Keratinocyte (primary cell): ENCODE measurements around the gene CDH15. TPM values are rescaled to one million over a fixed set of nuclear protein-coding genes. Genes with fewer than 3 reads are reported as not detected.

Experiments used
- DNase-seq: peaks from one replicate; pipeline ENCODE4 v3.0.0-alpha.2; 2011; ENCODE audit warnings: low read depth, missing footprints, low spot score
- FAIRE-seq: peaks from 2 replicates; lab custom pipeline; 2011; peaks lifted over from hg19 to GRCh38; lab: Jason Lieb, UNC
- H2AFZ ChIP-seq: 2 replicates; pipeline ENCODE4 v1.6.0; 2012; ENCODE audit warnings: low read length, control low read depth, inconsistent platforms; ENCODE audit not compliant: control insufficient read depth
- H3K27ac ChIP-seq: 2 replicates; pipeline ENCODE4 v1.5.1; 2011; ENCODE audit warnings: low read length; ENCODE audit not compliant: control insufficient read depth, insufficient read depth
- H3K27me3 ChIP-seq: 3 replicates; pipeline ENCODE4 v1.6.0; 2011; ENCODE audit warnings: low read length; ENCODE audit not compliant: control insufficient read depth, insufficient read depth; ENCODE audit errors: extremely low read depth
- H3K36me3 ChIP-seq, 2 experiments: 2 replicates in 1 of 2; 3 replicates in 1 of 2; pipeline ENCODE4 v1.5.1; 2011; ENCODE audit warnings: low read length in 2 of 2, mild to moderate bottlenecking in 1 of 2; ENCODE audit not compliant: control insufficient read depth in 2 of 2, insufficient read depth in 2 of 2; ENCODE audit errors: extremely low read depth in 1 of 2
- H3K4me1 ChIP-seq: 3 replicates; pipeline ENCODE4 v1.5.1; 2011; ENCODE audit warnings: low read length; ENCODE audit not compliant: control insufficient read depth, insufficient read depth; ENCODE audit errors: extremely low read depth
- H3K4me2 ChIP-seq: 3 replicates; pipeline ENCODE4 v1.6.0; 2011; ENCODE audit warnings: low read depth, low read length; ENCODE audit not compliant: control insufficient read depth, insufficient read depth; ENCODE audit errors: extremely low read depth
- H3K4me3 ChIP-seq, 3 experiments: fragments of 200-600 bp in 1 of 3; sonication (generic) in 1 of 3; 2 replicates in 2 of 3; 3 replicates in 1 of 3; pipeline ENCODE4 v1.5.1; 2011 to 2016; ENCODE audit warnings: low read length in 3 of 3, mild to moderate bottlenecking in 3 of 3, control low read depth in 2 of 3, inconsistent platforms in 1 of 3, low read depth in 1 of 3, mixed read lengths in 1 of 3, mixed run types in 1 of 3, moderate library complexity in 1 of 3; ENCODE audit not compliant: control insufficient read depth in 2 of 3, insufficient read depth in 2 of 3; ENCODE audit errors: extremely low read depth in 1 of 3
- H3K79me2 ChIP-seq: 2 replicates; pipeline ENCODE4 v1.6.0; 2012; ENCODE audit warnings: low read length; ENCODE audit not compliant: control insufficient read depth, insufficient read depth
- H3K9ac ChIP-seq: 3 replicates; pipeline ENCODE4 v1.6.0; 2011; ENCODE audit warnings: low read length; ENCODE audit not compliant: control insufficient read depth, insufficient read depth; ENCODE audit errors: extremely low read depth
- H3K9me1 ChIP-seq: 3 replicates; pipeline ENCODE4 v1.6.0; 2011; ENCODE audit warnings: low read length; ENCODE audit not compliant: control insufficient read depth, insufficient read depth; ENCODE audit errors: extremely low read depth
- H3K9me3 ChIP-seq: 2 replicates; pipeline ENCODE4 v1.5.1; 2012; ENCODE audit warnings: low read depth, low read length; ENCODE audit not compliant: control insufficient read depth
- H4K20me1 ChIP-seq: 3 replicates; pipeline ENCODE4 v1.6.0; 2011; ENCODE audit warnings: low read length; ENCODE audit not compliant: control insufficient read depth, insufficient read depth; ENCODE audit errors: extremely low read depth
- EZH2 ChIP-seq: IDR thresholded peaks from one replicate; pipeline ENCODE4 v1.6.1; 2012; ENCODE audit warnings: inconsistent platforms, mild to moderate bottlenecking, low read length, moderate library complexity
- dilution Hi-C: fragments of 300-500 bp; cut with MboI; formaldehyde crosslinking; loops from one replicate; pipeline ENCODE4 v1.7.0; 2020; ENCODE audit warnings: low sequenced_read_pairs; ENCODE audit not compliant: extremely low pct_ligation_motif_present
- polyA plus RNA-seq, 5 experiments: library from polyadenylated mRNA; depleted of rRNA in 3 of 5; stranded (reverse) in 3 of 5; stranded (forward) in 1 of 5; unstranded in 1 of 5; fragments of >200 nt; gene quantifications; 1 replicate in 1 of 5; 2 replicates in 3 of 5; 3 replicates in 1 of 5; pipeline versions ENCODE4 v1.2.1 to v1.2.3, GENCODE V29; 2011 to 2012; ENCODE audit warnings: missing spikeins in 2 of 5, low read depth in 1 of 5, low replicate concordance in 1 of 5
- TF ChIP-seq, protein P1 (sequence below), 3 experiments: IDR thresholded peaks in 1 of 3; conservative IDR thresholded peaks in 1 of 3; optimal IDR thresholded peaks in 1 of 3; 2 replicates in 2 of 3; 3 replicates in 1 of 3; pipeline versions ENCODE3 to v1.5.1; 2011; ENCODE audit warnings: low read length in 3 of 3, mild to moderate bottlenecking in 3 of 3, moderate library complexity in 2 of 3, control low read depth in 1 of 3, inconsistent platforms in 1 of 3; ENCODE audit not compliant: insufficient read depth in 2 of 3; ENCODE audit errors: extremely low read depth in 1 of 3

The CDH15 gene
- polyA plus RNA-seq, 1 donor (not counting 4 experiments of a cell fraction or from before 2014, with no cell fraction given) = not detected

DNA sequence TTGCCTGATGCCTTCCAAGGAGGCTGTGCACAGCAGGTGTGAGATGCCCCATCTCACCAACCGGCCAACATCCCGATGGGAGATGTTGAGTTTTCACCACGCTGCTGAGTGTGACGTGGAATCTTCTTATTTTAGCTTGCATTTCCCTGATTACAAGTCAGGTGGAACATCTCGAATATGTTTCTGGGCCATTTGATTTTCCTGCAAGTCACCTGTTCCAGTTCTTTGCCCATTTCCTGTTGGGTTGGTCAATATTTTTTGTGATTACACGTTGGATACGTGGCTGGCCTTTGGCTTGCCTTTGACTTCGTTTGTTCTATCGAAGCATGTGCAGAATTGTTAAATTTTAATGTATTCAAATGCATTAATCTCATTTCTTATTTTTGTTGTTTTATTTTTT is 8.3 kb upstream of the CDH15 start:
- Histone ChIP-seq H4K20me1 (no peaks in the 10 kb centered on the region), H3K9ac (no peak overlapping the region), H3K4me3 (no peak overlapping the region), H3K27me3 (peaks cover 21% of the 10 kb centered on the region), H3K4me1 (peaks cover 4% of the 10 kb centered on the region), H2AFZ (no peak overlapping the region), H3K9me3 (peaks cover 3% of the 10 kb centered on the region), H3K36me3 (no peaks in the 10 kb centered on the region), H3K27ac (no peak overlapping the region), H3K4me2 (no peak overlapping the region), H3K79me2 (no peaks in the 10 kb centered on the region), H3K9me1 (no peaks in the 10 kb centered on the region)
- dilution Hi-C loops = no loop called here
- DNase-seq (no peak), FAIRE-seq (no peak)
- TF ChIP-seq, protein P1, sequence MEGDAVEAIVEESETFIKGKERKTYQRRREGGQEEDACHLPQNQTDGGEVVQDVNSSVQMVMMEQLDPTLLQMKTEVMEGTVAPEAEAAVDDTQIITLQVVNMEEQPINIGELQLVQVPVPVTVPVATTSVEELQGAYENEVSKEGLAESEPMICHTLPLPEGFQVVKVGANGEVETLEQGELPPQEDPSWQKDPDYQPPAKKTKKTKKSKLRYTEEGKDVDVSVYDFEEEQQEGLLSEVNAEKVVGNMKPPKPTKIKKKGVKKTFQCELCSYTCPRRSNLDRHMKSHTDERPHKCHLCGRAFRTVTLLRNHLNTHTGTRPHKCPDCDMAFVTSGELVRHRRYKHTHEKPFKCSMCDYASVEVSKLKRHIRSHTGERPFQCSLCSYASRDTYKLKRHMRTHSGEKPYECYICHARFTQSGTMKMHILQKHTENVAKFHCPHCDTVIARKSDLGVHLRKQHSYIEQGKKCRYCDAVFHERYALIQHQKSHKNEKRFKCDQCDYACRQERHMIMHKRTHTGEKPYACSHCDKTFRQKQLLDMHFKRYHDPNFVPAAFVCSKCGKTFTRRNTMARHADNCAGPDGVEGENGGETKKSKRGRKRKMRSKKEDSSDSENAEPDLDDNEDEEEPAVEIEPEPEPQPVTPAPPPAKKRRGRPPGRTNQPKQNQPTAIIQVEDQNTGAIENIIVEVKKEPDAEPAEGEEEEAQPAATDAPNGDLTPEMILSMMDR (optimal IDR thresholded peaks at IDR 0.05 in 1 of 3, IDR thresholded peaks at IDR 0.05 in 1 of 3, conservative IDR thresholded peaks at IDR 0.05 in 1 of 3; ENCODE audit: extremely low read depth in 1 of 3, insufficient read depth in 2 of 3, low read length in 3 of 3) = no peak
- no peak for TF ChIP-seq EZH2

DNA sequence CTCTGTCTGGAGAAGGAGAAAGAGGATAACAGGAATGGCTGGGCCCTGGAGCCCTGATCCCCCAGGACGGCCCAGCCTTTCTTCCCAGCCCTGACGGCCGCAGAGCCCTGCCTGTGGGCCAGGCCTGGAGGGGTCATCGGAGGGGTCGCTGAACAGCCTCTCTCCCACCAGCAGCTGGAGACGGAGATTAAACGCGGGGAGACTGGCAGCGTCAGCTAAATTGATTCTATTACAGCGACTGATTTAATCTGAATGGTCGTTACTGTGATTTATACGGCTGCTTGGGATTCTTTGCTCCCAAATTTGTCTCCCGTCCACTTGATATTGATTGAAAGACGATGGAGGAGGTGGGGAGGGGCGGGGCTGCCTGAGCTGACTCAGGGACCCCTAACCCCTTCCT is 7.1 kb upstream of the CDH15 start:
- Histone ChIP-seq H3K9me1 (no peaks in the 10 kb centered on the region), H3K27me3 (peaks cover 27% of the 10 kb centered on the region), H3K79me2 (no peaks in the 10 kb centered on the region), H3K9me3 (no peaks in the 10 kb centered on the region), H4K20me1 (no peaks in the 10 kb centered on the region), H3K4me2 (no peak overlapping the region), H2AFZ (no peak overlapping the region), H3K9ac (no peak overlapping the region), H3K27ac (no peak overlapping the region), H3K36me3 (no peaks in the 10 kb centered on the region), H3K4me3 (no peak overlapping the region), H3K4me1 (peaks cover 4% of the 10 kb centered on the region)
- no peak for DNase-seq
- no peak for TF ChIP-seq EZH2
- TF ChIP-seq, protein P1 (optimal IDR thresholded peaks at IDR 0.05 in 1 of 3, IDR thresholded peaks at IDR 0.05 in 1 of 3, conservative IDR thresholded peaks at IDR 0.05 in 1 of 3; ENCODE audit: extremely low read depth in 1 of 3, insufficient read depth in 2 of 3, low read length in 3 of 3) = no peak
- no peak for FAIRE-seq
- dilution Hi-C loops = no loop called here
